ENCODE measurements around the gene ZBTB7C.

GRCh38 chr18:48318436-48318835 is 90.7 kb downstream of the ZBTB7C start:
- TF ChIP-seq CTCF (IDR thresholded peaks at IDR 0.05) (no peak), POLR2A (IDR thresholded peaks at IDR 0.05) (no peak)

Data from esophagus squamous epithelium (tissue), 4 donors.